Hepatocyte (in vitro differentiated cells): ENCODE results near the gene GPSM3. TPM values are rescaled to one million over a fixed set of nuclear protein-coding genes. Genes with fewer than 3 reads are reported as not detected.

Experiments
- DNase-seq: peaks from one replicate; pipeline ENCODE4 v3.0.0-alpha.2; 2016; ENCODE audit warnings: low spot score
- H2AFZ ChIP-seq: fragments of 200-600 bp; sonication (generic); 2 replicates; pipeline ENCODE4 v1.6.0; 2016; ENCODE audit warnings: antibody characterized with exemption, mild to moderate bottlenecking
- H3K27ac ChIP-seq: fragments of 200-600 bp; sonication (generic); 2 replicates; pipeline ENCODE4 v1.5.1; 2016; ENCODE audit warnings: mild to moderate bottlenecking
- H3K27me3 ChIP-seq: fragments of 200-600 bp; sonication (generic); 2 replicates; pipeline ENCODE4 v1.6.1; 2016
- H3K36me3 ChIP-seq: fragments of 200-600 bp; sonication (generic); replicated peaks from 2 replicates; pipeline ENCODE4 v1.5.1; 2016; ENCODE audit warnings: low read depth; ENCODE audit not compliant: insufficient read depth
- H3K4me1 ChIP-seq: fragments of 200-600 bp; sonication (generic); 2 replicates; pipeline ENCODE4 v1.5.1; 2016; ENCODE audit warnings: mild to moderate bottlenecking, moderate library complexity; ENCODE audit not compliant: insufficient read depth
- H3K4me2 ChIP-seq: fragments of 200-600 bp; sonication (generic); 2 replicates; pipeline ENCODE4 v1.6.0; 2016
- H3K4me3 ChIP-seq: fragments of 200-600 bp; sonication (generic); 2 replicates; pipeline ENCODE4 v1.5.1; 2016; ENCODE audit warnings: mild to moderate bottlenecking
- H3K79me2 ChIP-seq: fragments of 200-600 bp; sonication (generic); 2 replicates; pipeline ENCODE4 v1.6.0; 2017; ENCODE audit warnings: mild to moderate bottlenecking
- H3K9me2 ChIP-seq: fragments of 200-600 bp; sonication (generic); replicated peaks from 2 replicates; pipeline ENCODE4 v1.6.0; 2017; ENCODE audit warnings: mild to moderate bottlenecking; ENCODE audit not compliant: insufficient read depth
- H3K9me3 ChIP-seq: fragments of 200-600 bp; sonication (generic); 2 replicates; pipeline ENCODE4 v1.5.1; 2016; ENCODE audit warnings: low read depth, mild to moderate bottlenecking
- H4K20me1 ChIP-seq: fragments of 200-600 bp; sonication (generic); 2 replicates; pipeline ENCODE4 v1.6.0; 2016; ENCODE audit warnings: mild to moderate bottlenecking; ENCODE audit not compliant: insufficient read depth, poor library complexity, severe bottlenecking
- EZH2 ChIP-seq: fragments of 200-600 bp; sonication (generic); IDR thresholded peaks from 2 replicates; pipeline ENCODE4 v1.6.1; 2016; ENCODE audit warnings: antibody characterized with exemption, mild to moderate bottlenecking, borderline replicate concordance
- EZH2phosphoT487 ChIP-seq: fragments of 200-600 bp; sonication (generic); IDR thresholded peaks from one replicate; pipeline ENCODE4 v1.6.1; 2018; ENCODE audit warnings: antibody characterized with exemption, mild to moderate bottlenecking, low read depth, moderate library complexity; ENCODE audit not compliant: unreplicated experiment, severe bottlenecking
- WGBS: methylation state at CpG from one replicate; pipeline ENCODE4 v1.1.6; 2016; ENCODE audit warnings: low lambda C conversion rate; ENCODE audit errors: missing lambda C conversion rate; 5-methylcytosine and 5-hydroxymethylcytosine counted together
- polyA plus RNA-seq: library from polyadenylated mRNA; unstranded; fragments of >200 nt; fragmentation: Nextera tagmentation; extraction: Ambion mirVana; gene quantifications from 2 replicates; pipeline ENCODE4 v1.2.1, GENCODE V29; 2016
- total RNA-seq: library from RNA; depleted of rRNA; stranded (reverse); fragments of >200 nt; gene quantifications from 2 replicates; pipeline ENCODE4 v1.2.3, GENCODE V29; 2014
- TF ChIP-seq, protein P1 (sequence below): fragments of 200-600 bp; sonication (generic); IDR thresholded peaks from 2 replicates; pipeline ENCODE4 v1.5.1; 2016; ENCODE audit warnings: antibody characterized with exemption, mild to moderate bottlenecking; ENCODE audit not compliant: poor library complexity

Gene GPSM3
- total and polyA plus RNA-seq, 2 experiments from 2014 or later = 3.4 to 4.3 TPM

DNA sequence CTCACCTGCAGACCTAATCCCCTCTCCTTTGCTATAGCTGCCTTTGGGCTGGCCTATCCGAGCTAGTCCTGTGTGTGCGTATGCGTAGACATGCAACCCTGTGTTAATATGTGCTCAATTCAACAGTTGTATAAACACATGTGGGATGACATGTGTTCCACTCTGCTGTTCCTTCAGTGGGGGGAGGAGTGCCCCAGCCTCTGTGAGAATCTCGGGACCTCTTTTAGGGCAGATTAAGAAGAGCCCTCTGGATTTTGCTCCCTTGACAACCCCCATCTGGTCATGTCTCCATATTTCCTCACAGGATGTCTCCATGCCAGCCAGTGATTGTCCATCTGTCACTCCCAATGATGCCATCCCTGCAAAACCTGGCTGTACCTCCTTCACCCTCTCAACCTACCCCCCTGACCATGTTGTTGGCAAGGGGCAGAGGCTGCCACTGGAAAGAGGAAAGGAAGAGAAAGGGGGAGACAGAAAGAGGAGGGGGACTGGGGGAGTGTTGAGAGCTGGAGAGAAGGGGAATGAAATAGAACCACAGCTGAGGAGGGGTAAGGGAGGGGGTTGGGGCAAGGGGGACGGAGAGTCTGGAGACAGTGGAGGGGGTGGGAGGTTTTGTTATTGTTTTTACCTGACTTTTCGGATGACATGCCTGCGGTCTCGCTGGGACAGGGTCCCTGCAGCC, 41.1 kb downstream of the GPSM3 start:
- Histone ChIP-seq H4K20me1 (no peaks in the 10 kb centered on the region), H3K27ac (no peak overlapping the region), H2AFZ (no peak overlapping the region), H3K4me3 (no peak overlapping the region), H3K79me2 (peaks cover 17% of the 10 kb centered on the region), H3K4me2 (peak overlapping the region; percentile 87), H3K27me3 (peaks cover 26% of the 10 kb centered on the region), H3K9me2 (no peaks in the 10 kb centered on the region), H3K4me1 (peaks cover 22% of the 10 kb centered on the region), H3K36me3 (no peaks in the 10 kb centered on the region), H3K9me3 (no peaks in the 10 kb centered on the region)
- TF ChIP-seq, protein P1, sequence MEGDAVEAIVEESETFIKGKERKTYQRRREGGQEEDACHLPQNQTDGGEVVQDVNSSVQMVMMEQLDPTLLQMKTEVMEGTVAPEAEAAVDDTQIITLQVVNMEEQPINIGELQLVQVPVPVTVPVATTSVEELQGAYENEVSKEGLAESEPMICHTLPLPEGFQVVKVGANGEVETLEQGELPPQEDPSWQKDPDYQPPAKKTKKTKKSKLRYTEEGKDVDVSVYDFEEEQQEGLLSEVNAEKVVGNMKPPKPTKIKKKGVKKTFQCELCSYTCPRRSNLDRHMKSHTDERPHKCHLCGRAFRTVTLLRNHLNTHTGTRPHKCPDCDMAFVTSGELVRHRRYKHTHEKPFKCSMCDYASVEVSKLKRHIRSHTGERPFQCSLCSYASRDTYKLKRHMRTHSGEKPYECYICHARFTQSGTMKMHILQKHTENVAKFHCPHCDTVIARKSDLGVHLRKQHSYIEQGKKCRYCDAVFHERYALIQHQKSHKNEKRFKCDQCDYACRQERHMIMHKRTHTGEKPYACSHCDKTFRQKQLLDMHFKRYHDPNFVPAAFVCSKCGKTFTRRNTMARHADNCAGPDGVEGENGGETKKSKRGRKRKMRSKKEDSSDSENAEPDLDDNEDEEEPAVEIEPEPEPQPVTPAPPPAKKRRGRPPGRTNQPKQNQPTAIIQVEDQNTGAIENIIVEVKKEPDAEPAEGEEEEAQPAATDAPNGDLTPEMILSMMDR = no peak
- TF ChIP-seq EZH2phosphoT487 (no peak), EZH2 (no peak)
- no peak for DNase-seq
- 63% methylated on average over 4 of the region's 8 CpGs for WGBS

DNA sequence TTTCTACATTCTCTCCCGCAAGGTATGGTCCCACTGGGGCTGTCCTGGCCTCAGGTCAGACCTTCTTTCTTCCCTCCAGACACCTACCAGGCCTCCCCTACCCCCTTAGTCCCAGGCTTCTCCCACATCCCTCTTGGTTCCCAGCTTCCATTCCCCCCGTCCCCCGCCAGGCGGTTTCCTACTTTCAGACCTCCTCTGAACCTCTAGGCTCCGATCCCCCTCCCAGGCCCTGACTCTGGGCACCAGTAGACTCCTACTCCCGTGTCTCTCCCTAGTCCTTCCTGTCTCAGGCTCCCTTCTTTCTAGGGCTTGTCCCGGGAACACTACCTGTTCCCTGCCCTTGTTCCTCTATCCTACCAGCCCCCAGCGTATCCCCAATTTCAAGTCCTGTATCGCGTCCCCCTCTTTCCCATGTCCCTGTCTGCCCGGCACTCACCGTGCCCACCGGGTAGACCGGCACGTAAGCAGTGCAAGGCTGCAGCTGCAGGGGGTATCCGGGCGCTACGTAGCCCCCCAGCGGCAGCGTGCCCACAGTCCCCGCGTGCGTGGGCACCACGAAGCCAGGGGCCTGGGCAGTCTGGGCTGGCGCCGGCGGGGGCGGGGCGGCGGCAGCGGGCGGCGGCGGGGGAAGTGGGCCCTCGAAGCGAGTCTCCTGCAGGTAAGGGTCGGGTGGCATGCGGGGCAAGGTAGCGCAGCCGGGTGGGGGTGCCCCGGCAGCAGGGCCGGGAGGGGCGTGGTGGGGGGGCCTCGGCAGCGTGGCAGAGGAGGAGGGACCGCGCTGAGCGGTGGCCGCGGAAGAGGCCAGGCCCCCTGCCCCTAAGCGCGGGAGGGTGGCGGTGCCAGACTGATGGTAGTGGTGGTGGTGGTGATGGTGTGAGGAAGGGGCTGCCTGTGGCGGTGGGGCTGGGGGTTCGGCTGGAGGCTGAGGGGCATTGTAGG, 42.2 kb downstream of the GPSM3 start:
- Histone ChIP-seq H3K27me3 (peaks cover 26% of the 10 kb centered on the region), H2AFZ (no peak overlapping the region), H4K20me1 (no peaks in the 10 kb centered on the region), H3K36me3 (no peaks in the 10 kb centered on the region), H3K4me1 (peaks cover 22% of the 10 kb centered on the region), H3K4me2 (peak overlapping the region; percentile 87), H3K4me3 (no peak overlapping the region), H3K79me2 (peaks cover 6% of the 10 kb centered on the region), H3K27ac (no peak overlapping the region), H3K9me2 (no peaks in the 10 kb centered on the region), H3K9me3 (no peaks in the 10 kb centered on the region)
- TF ChIP-seq EZH2phosphoT487 (no peak), EZH2 (no peak)
- TF ChIP-seq, protein P1 = no peak
- no peak for DNase-seq
- WGBS = 37% methylated on average over 27 of the region's 55 CpGs

DNA sequence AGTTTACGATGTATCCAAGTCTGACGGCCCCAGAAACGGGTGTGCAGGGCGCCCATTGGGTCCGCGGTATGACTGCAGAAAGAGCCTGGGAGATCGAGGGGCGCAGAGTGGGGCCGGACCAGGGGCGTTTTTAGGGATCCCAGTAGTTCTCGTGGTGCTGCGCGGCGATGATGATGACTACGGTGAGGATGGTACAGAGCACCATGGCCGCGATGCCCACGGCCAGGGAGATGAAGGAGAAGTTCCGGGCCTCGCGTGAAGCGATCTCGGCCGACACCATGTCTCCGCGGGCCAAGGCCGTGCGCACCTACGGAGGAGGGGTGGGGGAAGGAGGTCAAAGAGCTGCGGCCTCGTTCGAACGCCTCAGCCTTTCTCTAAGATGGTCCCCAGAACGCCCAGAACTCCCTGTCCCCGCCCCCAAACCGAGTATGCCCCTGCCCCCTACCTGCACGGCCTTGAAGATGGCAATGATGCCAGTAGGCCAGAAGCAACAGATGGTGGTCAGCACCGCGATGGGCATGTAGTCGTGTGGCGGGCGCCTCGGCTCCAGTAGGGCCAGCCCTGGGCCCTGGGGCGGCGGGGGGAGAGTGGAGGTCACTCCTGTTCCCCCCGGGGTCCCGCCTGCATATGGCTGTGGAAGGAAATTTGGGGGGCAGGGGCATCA, 43.2 kb downstream of the GPSM3 start:
- no peak overlapping the region for H3K4me3 ChIP-seq
- H2AFZ ChIP-seq = no peak overlapping the region

More for the DNA sequence above, 43.2 kb downstream of the GPSM3 start:
- H3K27ac ChIP-seq = no peak overlapping the region
- H3K36me3 ChIP-seq = no peaks in the 10 kb centered on the region
- peak overlapping the region; percentile 66 for H3K4me2 ChIP-seq
- H3K4me1 ChIP-seq = peaks cover 17% of the 10 kb centered on the region
- no peaks in the 10 kb centered on the region for H3K9me2 ChIP-seq
- peaks cover 26% of the 10 kb centered on the region for H3K27me3 ChIP-seq
- H4K20me1 ChIP-seq = no peaks in the 10 kb centered on the region
- no peaks in the 10 kb centered on the region for H3K9me3 ChIP-seq
- whole genome bisulfite sequencing = 63% methylated on average over 37 of the region's 47 CpGs
- no peak for DNase-seq
- H3K79me2 ChIP-seq = no peaks in the 10 kb centered on the region
- TF ChIP-seq, protein P1 = no peak
- TF ChIP-seq EZH2phosphoT487 (no peak), EZH2 (no peak)
